ENCODE data around the gene KRT84.

Gene KRT84

DNA sequence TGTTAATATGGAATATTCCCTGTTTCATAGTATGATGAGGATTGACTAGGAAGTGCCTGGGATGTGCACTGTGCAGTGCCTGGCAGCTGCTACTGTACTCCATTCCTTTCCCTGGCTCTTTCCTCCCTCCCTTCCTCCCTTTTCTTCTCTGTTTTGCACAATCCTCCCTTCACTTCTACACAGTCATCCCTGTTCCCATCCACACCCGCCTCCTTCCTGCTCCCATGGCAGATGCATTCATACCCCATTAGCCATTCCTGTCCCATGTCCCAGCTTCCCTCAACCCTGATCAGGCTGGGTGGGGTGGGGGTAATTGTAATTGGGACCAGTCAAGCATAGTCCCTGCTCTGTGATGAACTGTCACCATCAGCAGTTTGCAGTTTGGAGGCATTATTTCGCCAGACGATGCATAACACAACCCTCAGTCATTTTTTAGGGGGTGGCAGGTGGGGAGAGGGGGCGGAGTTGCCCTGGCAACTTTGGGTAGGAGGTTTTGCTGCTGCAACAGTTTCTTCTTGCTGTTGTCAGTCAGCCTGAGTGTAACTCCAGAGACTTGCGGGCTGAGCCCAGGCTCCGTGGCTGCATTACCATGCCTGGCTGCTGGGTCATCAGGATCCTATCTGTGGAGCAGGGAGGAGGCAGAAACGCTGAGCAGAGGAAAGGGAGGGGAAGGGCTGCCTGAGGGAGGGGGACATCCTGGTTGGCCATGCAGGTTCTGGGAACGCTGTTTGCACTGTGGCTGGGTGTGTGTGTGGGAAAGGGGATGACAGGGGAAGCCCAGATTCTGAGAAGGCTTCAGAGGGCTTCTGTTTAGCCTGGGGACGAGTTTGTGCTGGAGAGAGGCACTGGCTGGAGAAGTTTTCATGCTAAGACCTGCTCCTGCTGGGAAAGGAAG, 4.1 kb upstream of the KRT84 start:
- no peaks in the 10 kb centered on the region for H3K9me3 ChIP-seq (ENCODE audit: control insufficient read depth, low read length)
- H3K4me1 ChIP-seq (ENCODE audit: control insufficient read depth, insufficient read depth, low read length): peaks cover 7% of the 10 kb centered on the region
- WGBS, 2 experiments: 65 to 72% methylated on average over 9 of the region's 9 CpGs
- no peaks in the 10 kb centered on the region for H3K27me3 ChIP-seq (ENCODE audit: control insufficient read depth, insufficient read depth, low read length, poor library complexity, severe bottlenecking)
- H3K4me3 ChIP-seq (ENCODE audit: insufficient read depth, low read depth, low read length): no peak overlapping the region
- H3K27ac ChIP-seq (ENCODE audit: insufficient read depth, low read depth, low read length, poor library complexity, severe bottlenecking): no peak overlapping the region
- H3K36me3 ChIP-seq (ENCODE audit: control insufficient read depth, insufficient read depth, low read length): no peaks in the 10 kb centered on the region

DNA sequence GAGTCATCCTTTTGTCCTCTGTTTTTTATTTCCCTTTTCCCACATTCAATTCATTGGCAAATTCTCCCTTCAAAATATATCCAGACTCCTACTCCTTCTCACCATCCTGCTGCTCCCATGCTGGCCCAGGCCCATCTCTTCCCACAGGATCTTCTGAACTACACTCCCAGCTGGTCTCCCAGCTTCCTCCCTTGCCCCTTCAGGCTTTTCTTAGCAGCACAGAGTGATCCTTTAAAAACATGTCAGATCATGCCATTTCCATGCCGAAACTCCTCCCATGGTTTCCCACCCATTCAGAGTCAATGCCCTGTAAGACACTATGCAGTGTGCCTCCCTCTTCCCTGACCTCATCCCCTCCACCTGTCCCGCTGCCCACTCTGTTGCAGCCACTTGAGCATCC, 2.4 kb upstream of the KRT84 start:
- WGBS, 2 experiments: 85 to 86% methylated on average over 2 of the region's 2 CpGs
- no peaks in the 10 kb centered on the region for H3K27me3 ChIP-seq (ENCODE audit: control insufficient read depth, insufficient read depth, low read length, poor library complexity, severe bottlenecking)
- no peak overlapping the region for H3K4me3 ChIP-seq (ENCODE audit: insufficient read depth, low read depth, low read length)
- no peaks in the 10 kb centered on the region for H3K9me3 ChIP-seq (ENCODE audit: control insufficient read depth, low read length)
- H3K27ac ChIP-seq (ENCODE audit: insufficient read depth, low read depth, low read length, poor library complexity, severe bottlenecking): no peak overlapping the region
- H3K36me3 ChIP-seq (ENCODE audit: control insufficient read depth, insufficient read depth, low read length): no peaks in the 10 kb centered on the region
- peaks cover 7% of the 10 kb centered on the region for H3K4me1 ChIP-seq (ENCODE audit: control insufficient read depth, insufficient read depth, low read length)

DNA sequence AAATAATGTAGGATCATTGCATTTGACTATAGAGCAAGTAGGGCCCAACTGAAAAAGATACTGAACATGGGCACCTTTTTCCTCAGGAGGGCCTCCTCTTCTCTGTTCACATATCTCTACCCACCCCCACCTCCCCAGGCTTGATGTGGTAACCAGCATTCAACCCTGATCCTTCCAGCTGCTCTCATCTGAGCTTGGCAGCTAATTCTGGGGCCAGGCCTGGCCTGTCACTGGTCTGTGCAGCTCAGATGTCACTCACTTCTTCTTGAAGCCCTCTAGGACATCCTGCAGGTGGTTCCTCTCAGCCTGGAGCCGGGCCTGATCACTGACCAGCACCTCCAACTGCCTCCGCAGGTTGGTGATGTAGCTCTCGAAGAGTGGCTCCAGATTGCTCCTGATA, 2.1 kb downstream of the KRT84 start:
- Histone ChIP-seq H3K36me3 (ENCODE audit: control insufficient read depth, insufficient read depth, low read length) (no peaks in the 10 kb centered on the region), H3K4me3 (ENCODE audit: insufficient read depth, low read depth, low read length) (no peak overlapping the region), H3K27ac (ENCODE audit: insufficient read depth, low read depth, low read length, poor library complexity, severe bottlenecking) (no peak overlapping the region), H3K9me3 (ENCODE audit: control insufficient read depth, low read length) (no peaks in the 10 kb centered on the region), H3K4me1 (ENCODE audit: control insufficient read depth, insufficient read depth, low read length) (no peaks in the 10 kb centered on the region), H3K27me3 (ENCODE audit: control insufficient read depth, insufficient read depth, low read length, poor library complexity, severe bottlenecking) (no peaks in the 10 kb centered on the region)
- 93% methylated on average over 3 of the region's 3 CpGs for WGBS, 2 experiments

DNA sequence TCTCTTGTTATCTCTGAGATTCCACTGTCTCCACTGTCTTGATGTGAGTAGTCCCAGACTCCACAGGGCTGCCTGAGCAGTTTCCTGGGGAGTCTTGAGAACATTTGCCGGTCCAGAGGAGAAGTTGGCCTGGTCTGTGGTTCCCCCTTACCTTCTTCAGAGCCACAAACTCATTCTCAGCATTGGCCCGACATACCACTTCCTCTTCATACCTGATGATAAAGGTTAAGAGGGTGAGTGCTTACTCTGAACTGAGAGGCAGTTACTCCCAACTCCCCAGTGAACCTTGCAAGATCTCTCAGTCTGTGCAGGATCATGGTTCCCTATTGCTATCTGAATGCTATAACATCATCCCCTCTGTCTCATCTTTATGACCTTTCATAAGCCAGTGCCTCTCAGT, 2.6 kb downstream of the KRT84 start:
- H3K27ac ChIP-seq (ENCODE audit: insufficient read depth, low read depth, low read length, poor library complexity, severe bottlenecking): no peak overlapping the region
- no peaks in the 10 kb centered on the region for H3K27me3 ChIP-seq (ENCODE audit: control insufficient read depth, insufficient read depth, low read length, poor library complexity, severe bottlenecking)
- no peaks in the 10 kb centered on the region for H3K36me3 ChIP-seq (ENCODE audit: control insufficient read depth, insufficient read depth, low read length)
- H3K9me3 ChIP-seq (ENCODE audit: control insufficient read depth, low read length): no peaks in the 10 kb centered on the region
- no peak overlapping the region for H3K4me3 ChIP-seq (ENCODE audit: insufficient read depth, low read depth, low read length)
- 88 to 100% methylated on average over 2 of the region's 2 CpGs for WGBS, 2 experiments
- no peaks in the 10 kb centered on the region for H3K4me1 ChIP-seq (ENCODE audit: control insufficient read depth, insufficient read depth, low read length)

DNA sequence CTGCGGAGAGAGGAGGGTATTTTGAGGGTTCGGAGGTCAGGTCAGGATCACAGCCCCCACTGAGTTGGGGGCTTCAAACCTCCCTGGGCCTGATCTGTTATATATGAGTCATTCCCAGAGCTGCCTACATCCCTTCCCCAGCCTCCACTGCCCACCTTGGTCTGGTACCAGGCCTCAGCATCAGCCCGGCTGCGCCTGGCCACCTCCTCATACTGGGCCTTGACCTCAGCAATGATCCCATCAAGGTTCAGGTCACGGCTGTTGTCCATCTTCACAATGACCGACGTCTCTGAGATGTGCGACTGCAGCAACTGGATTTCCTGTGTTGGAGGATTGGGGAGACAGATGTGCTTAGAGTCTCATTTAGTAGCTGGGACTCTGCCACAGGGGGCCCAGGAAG, 4.2 kb downstream of the KRT84 start:
- WGBS, 2 experiments: 94 to 96% methylated on average over 8 of the region's 8 CpGs
- Histone ChIP-seq H3K27me3 (ENCODE audit: control insufficient read depth, insufficient read depth, low read length, poor library complexity, severe bottlenecking) (no peaks in the 10 kb centered on the region), H3K27ac (ENCODE audit: insufficient read depth, low read depth, low read length, poor library complexity, severe bottlenecking) (no peak overlapping the region), H3K4me1 (ENCODE audit: control insufficient read depth, insufficient read depth, low read length) (no peaks in the 10 kb centered on the region), H3K9me3 (ENCODE audit: control insufficient read depth, low read length) (no peaks in the 10 kb centered on the region), H3K36me3 (ENCODE audit: control insufficient read depth, insufficient read depth, low read length) (no peaks in the 10 kb centered on the region), H3K4me3 (ENCODE audit: insufficient read depth, low read depth, low read length) (no peak overlapping the region)

DNA sequence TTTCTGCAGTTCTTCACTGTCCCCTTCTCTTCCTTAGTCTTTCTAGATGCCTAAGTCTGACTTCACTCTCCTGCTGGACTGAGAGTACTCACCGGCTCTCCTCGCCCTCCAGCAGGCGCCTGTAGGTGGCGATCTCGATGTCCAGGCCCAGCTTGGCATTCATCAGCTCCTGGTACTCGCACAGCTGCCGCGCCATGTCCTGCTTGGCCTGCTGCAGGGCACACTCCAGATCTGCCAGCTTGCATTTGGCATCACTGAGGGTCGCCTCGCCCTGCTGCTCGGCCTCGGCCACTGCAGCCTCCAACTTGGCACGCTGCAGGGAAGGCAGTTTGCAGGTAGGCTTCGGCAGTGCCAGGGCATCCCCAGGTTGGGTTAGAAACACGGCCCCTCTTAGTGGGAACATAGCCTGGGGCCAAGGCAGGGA, 5.2 kb downstream of the KRT84 start:
- Histone ChIP-seq H3K9me3 (ENCODE audit: control insufficient read depth, low read length) (no peaks in the 10 kb centered on the region), H3K4me3 (ENCODE audit: insufficient read depth, low read depth, low read length) (no peak overlapping the region), H3K27me3 (ENCODE audit: control insufficient read depth, insufficient read depth, low read length, poor library complexity, severe bottlenecking) (no peaks in the 10 kb centered on the region), H3K27ac (ENCODE audit: insufficient read depth, low read depth, low read length, poor library complexity, severe bottlenecking) (no peak overlapping the region), H3K4me1 (ENCODE audit: control insufficient read depth, insufficient read depth, low read length) (no peaks in the 10 kb centered on the region), H3K36me3 (ENCODE audit: control insufficient read depth, insufficient read depth, low read length) (no peaks in the 10 kb centered on the region)
- 56 to 58% methylated on average over 15 of the region's 15 CpGs for WGBS, 2 experiments

DNA sequence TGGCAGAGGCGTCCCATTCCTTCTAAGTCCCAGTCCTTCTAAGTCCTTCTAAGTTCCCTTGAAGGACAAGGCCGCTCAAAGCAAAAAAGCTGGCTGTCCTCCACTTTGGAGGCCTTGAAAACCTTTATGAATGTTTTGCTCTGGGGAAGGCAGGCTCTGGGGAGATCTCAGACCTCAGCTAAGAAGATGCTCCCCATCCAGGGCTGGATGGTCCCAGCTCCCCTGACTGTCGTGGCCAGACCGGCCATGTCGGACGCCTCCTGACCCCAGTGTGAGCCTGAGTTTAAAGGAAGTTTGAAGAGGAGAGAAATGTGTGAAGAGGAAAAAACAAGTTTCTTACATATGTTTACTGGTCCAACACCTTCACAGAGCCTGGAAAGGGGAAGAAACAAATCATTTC, 5.9 kb downstream of the KRT84 start:
- Histone ChIP-seq H3K9me3 (ENCODE audit: control insufficient read depth, low read length) (no peaks in the 10 kb centered on the region), H3K4me3 (ENCODE audit: insufficient read depth, low read depth, low read length) (no peak overlapping the region), H3K27me3 (ENCODE audit: control insufficient read depth, insufficient read depth, low read length, poor library complexity, severe bottlenecking) (no peaks in the 10 kb centered on the region), H3K4me1 (ENCODE audit: control insufficient read depth, insufficient read depth, low read length) (no peaks in the 10 kb centered on the region), H3K36me3 (ENCODE audit: control insufficient read depth, insufficient read depth, low read length) (no peaks in the 10 kb centered on the region), H3K27ac (ENCODE audit: insufficient read depth, low read depth, low read length, poor library complexity, severe bottlenecking) (no peak overlapping the region)
- WGBS, 2 experiments: 93 to 96% methylated on average over 4 to 6 of the region's 6 CpGs

DNA sequence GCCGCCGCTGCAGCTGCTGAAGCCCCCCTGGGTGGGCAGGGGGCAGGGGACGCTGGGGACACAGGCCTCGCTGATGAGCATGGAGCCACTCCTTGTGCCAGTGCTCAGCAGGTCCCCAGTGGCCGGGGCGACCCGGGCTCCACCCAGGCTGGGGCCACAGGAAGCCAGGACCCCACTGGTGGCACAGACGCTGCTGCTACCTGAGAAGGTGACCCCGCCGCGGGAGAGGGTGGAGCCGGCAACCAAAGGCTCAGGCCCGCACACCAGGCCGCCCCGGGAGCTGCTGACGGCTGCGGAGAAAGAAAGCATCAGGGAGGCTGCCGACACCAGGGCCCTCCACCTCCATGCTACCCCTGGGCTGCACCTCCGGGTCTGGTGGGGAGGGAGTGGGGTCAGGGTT, 7.4 kb downstream of the KRT84 start:
- Histone ChIP-seq H3K27ac (ENCODE audit: insufficient read depth, low read depth, low read length, poor library complexity, severe bottlenecking) (no peak overlapping the region), H3K4me1 (ENCODE audit: control insufficient read depth, insufficient read depth, low read length) (no peaks in the 10 kb centered on the region), H3K4me3 (ENCODE audit: insufficient read depth, low read depth, low read length) (no peak overlapping the region), H3K9me3 (ENCODE audit: control insufficient read depth, low read length) (no peaks in the 10 kb centered on the region), H3K27me3 (ENCODE audit: control insufficient read depth, insufficient read depth, low read length, poor library complexity, severe bottlenecking) (no peaks in the 10 kb centered on the region), H3K36me3 (ENCODE audit: control insufficient read depth, insufficient read depth, low read length) (no peaks in the 10 kb centered on the region)
- WGBS, 2 experiments: 82 to 85% methylated on average over 17 to 19 of the region's 19 CpGs

DNA sequence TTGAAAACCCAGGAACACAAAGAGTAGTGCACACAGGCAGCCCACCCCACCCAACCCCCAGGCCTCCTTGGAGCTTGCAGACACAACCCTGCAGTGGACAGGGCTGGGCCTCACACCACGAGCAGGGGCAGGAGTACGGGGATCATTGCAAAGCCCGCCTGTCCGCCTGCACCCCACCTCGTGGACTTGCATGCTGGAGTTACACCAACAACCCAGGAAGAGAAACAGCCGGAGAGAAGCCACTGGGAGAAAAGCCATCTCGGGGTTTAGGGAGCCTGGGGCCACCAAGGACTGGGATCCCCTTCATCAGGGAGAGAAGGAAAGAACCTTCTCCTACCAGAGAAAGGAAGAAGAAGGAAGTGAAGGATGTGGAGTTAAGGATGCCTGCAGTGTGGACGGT, 8.2 kb downstream of the KRT84 start:
- Histone ChIP-seq H3K9me3 (ENCODE audit: control insufficient read depth, low read length) (no peaks in the 10 kb centered on the region), H3K27me3 (ENCODE audit: control insufficient read depth, insufficient read depth, low read length, poor library complexity, severe bottlenecking) (no peaks in the 10 kb centered on the region), H3K27ac (ENCODE audit: insufficient read depth, low read depth, low read length, poor library complexity, severe bottlenecking) (no peak overlapping the region), H3K4me3 (ENCODE audit: insufficient read depth, low read depth, low read length) (no peak overlapping the region), H3K4me1 (ENCODE audit: control insufficient read depth, insufficient read depth, low read length) (no peaks in the 10 kb centered on the region), H3K36me3 (ENCODE audit: control insufficient read depth, insufficient read depth, low read length) (no peaks in the 10 kb centered on the region)
- WGBS, 2 experiments: 91 to 95% methylated on average over 8 of the region's 8 CpGs

DNA sequence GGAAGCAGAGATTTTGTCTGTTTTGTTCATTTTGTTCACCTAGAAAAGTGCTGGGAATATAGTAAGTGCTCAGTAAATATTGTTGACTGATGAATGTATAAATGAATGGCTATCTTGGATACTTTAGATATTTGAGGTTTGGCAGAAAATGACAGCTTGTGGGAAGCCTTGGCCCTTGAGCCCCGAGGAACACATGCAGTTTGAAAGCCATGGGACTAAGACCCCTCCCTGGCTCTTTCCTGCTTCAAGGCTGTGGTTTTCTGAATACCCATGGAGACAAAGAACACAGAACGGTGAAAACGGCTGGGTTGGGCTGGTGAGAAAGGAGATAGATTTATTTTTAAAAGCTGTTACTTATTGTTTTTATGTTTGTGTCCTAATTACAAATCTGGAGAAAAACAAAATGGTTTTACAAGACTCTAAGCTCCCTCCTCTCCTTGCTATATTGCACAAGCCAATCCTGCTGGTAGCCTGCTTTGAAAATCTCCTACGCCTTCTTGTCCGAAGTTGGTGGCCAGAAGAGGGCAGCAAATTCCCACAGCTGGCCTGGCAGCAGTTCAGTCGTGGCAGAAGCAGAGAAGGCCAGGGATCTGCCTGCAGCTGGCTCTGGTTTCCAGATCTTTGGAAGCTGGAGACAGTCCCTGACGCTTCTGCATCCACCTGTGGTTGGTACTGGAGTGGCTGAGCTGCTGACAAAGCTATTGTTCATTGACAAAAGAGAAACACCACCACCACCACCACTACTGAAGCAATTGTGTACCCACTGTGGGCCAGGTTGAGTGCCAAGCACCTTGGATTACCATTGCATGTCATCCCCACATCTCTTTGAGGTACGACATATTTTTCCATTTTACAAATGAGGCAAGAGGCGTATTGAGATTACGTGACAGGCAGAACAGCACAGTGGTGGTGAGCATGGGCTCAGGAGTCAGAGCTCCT, 13.0 kb downstream of the KRT84 start:
- WGBS, 2 experiments: 42 to 45% methylated on average over 10 of the region's 10 CpGs
- H3K27me3 ChIP-seq (ENCODE audit: control insufficient read depth, insufficient read depth, low read length, poor library complexity, severe bottlenecking): no peaks in the 10 kb centered on the region
- no peak overlapping the region for H3K4me3 ChIP-seq (ENCODE audit: insufficient read depth, low read depth, low read length)
- H3K27ac ChIP-seq (ENCODE audit: insufficient read depth, low read depth, low read length, poor library complexity, severe bottlenecking): no peak overlapping the region
- no peaks in the 10 kb centered on the region for H3K36me3 ChIP-seq (ENCODE audit: control insufficient read depth, insufficient read depth, low read length)
- H3K4me1 ChIP-seq (ENCODE audit: control insufficient read depth, insufficient read depth, low read length): no peaks in the 10 kb centered on the region
- no peaks in the 10 kb centered on the region for H3K9me3 ChIP-seq (ENCODE audit: control insufficient read depth, low read length)

Measured in ectodermal cell (in vitro differentiated cells).